Caco-2 (cell line): ENCODE results near the gene HSD17B7. TPM values are rescaled to one million over a fixed set of nuclear protein-coding genes. Genes with fewer than 3 reads are reported as not detected.

Experiments used
- BruUV-seq: library from RNA; stranded (reverse); fragments of 400-500 nt; replicated peaks from 2 replicates; lab custom pipeline; 2021; lab: Mats Ljungman, UMichigan
- CTCF ChIA-PET: fragments of 300-600 bp; sonication (Branson Sonifier 250); formaldehyde crosslinking; loops from one replicate; lab custom pipeline; 2022; ENCODE audit warnings: antibody characterized with exemption; lab: Charles Lee
- POLR2A ChIA-PET: fragments of 300-600 bp; sonication (Branson Sonifier 250); formaldehyde crosslinking; loops from one replicate; lab custom pipeline; 2022; ENCODE audit warnings: antibody characterized with exemption; lab: Charles Lee
- DNase-seq, 2 experiments: peaks; one replicate each; pipeline versions ENCODE4 v3.0.0 to v3.0.0-alpha.2; 2020 to 2022
- H3K27me3 ChIP-seq: replicated peaks from 2 replicates; pipeline ENCODE4 v1.6.0; 2011; ENCODE audit warnings: low read length; ENCODE audit not compliant: control insufficient read depth, insufficient read depth
- H3K36me3 ChIP-seq: 2 replicates; pipeline ENCODE4 v1.5.1; 2011; ENCODE audit warnings: low read length; ENCODE audit not compliant: control insufficient read depth, insufficient read depth
- H3K4me1 ChIP-seq: fragments of 250-450 bp; sonication (Bioruptor Pico); 2 replicates; pipeline ENCODE4 v1.5.1; 2020; ENCODE audit warnings: mild to moderate bottlenecking
- H3K4me3 ChIP-seq: 2 replicates; pipeline ENCODE4 v1.5.1; 2011; ENCODE audit warnings: low read depth, mild to moderate bottlenecking, control low read depth, low read length
- H3K9me3 ChIP-seq: fragments of 250-450 bp; sonication (Bioruptor Pico); 2 replicates; pipeline ENCODE4 v1.5.1; 2020; ENCODE audit warnings: mild to moderate bottlenecking, moderate library complexity
- H3K27ac Mint-ChIP-seq: one replicate; pipeline ENCODE4 v1.8.0; 2022; ENCODE audit warnings: mixed read lengths; ENCODE audit not compliant: unreplicated experiment
- H3K27me3 Mint-ChIP-seq: one replicate; pipeline ENCODE4 v1.8.0; 2022; ENCODE audit warnings: mixed read lengths; ENCODE audit not compliant: insufficient read depth, unreplicated experiment
- H3K36me3 Mint-ChIP-seq: one replicate; pipeline ENCODE4 v1.8.0; 2022; ENCODE audit warnings: mild to moderate bottlenecking, mixed read lengths; ENCODE audit not compliant: insufficient read depth, unreplicated experiment
- H3K4me1 Mint-ChIP-seq: one replicate; pipeline ENCODE4 v1.8.0; 2022; ENCODE audit warnings: low read depth, mixed read lengths; ENCODE audit not compliant: unreplicated experiment
- H3K4me3 Mint-ChIP-seq: one replicate; pipeline ENCODE4 v1.8.0; 2022; ENCODE audit warnings: mild to moderate bottlenecking, moderate library complexity, mixed read lengths; ENCODE audit not compliant: unreplicated experiment
- H3K9me3 Mint-ChIP-seq: one replicate; pipeline ENCODE4 v1.8.0; 2022; ENCODE audit warnings: mixed read lengths; ENCODE audit not compliant: unreplicated experiment
- intact Hi-C: fragments of 100-400 bp; cut with micrococcal nuclease; formaldehyde crosslinking; loops from one replicate; pipeline ENCODE4 v1.10.0; 2022; ENCODE audit not compliant: unreplicated experiment
- total RNA-seq: library from RNA; stranded (reverse); gene quantifications from 2 replicates; pipeline ENCODE4 v1.2.3, GENCODE V29; 2022
- TF ChIP-seq, protein P1 (sequence below), 2 experiments: fragments of 200-600 bp in 1 of 2; IDR thresholded peaks; 1 replicate in 1 of 2; 2 replicates in 1 of 2; pipeline versions ENCODE4 v1.5.1 to v1.8.0; 2011 to 2022; ENCODE audit warnings: antibody characterized with exemption in 1 of 2, control low read depth in 1 of 2, inconsistent platforms in 1 of 2, low read depth in 1 of 2, low read length in 1 of 2, mild to moderate bottlenecking in 1 of 2, moderate library complexity in 1 of 2; ENCODE audit not compliant: insufficient read depth in 1 of 2, severe bottlenecking in 1 of 2, unreplicated experiment in 1 of 2

HSD17B7 gene
- total RNA-seq, 1 experiment from 2014 or later, result 31.9 TPM

DNA sequence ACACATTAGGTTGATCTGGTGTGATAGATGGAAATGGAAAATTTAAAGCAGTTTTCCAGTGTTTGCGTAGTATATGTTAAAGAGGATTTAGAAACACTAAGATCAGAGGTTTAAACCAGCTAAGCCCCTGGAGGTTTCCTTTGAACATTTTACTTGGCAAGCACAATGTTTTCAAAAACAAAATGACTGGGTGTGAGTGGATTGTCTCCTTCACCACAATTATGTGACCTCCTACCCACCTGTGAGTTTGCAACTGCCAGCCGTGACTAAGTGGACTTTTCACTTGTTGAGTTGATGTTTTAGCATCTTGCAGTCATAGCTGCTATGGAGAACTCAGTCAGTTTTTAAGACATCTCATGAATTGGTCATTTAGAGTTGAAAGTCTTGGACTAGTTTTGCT, 65.8 kb downstream of the HSD17B7 start:
- no peak overlapping the region for H3K27ac Mint-ChIP-seq
- intact Hi-C loops, result no loop called here
- DNase-seq, result no peak
- no peaks in the 10 kb centered on the region for H3K4me1 Mint-ChIP-seq
- TF ChIP-seq, protein P1, sequence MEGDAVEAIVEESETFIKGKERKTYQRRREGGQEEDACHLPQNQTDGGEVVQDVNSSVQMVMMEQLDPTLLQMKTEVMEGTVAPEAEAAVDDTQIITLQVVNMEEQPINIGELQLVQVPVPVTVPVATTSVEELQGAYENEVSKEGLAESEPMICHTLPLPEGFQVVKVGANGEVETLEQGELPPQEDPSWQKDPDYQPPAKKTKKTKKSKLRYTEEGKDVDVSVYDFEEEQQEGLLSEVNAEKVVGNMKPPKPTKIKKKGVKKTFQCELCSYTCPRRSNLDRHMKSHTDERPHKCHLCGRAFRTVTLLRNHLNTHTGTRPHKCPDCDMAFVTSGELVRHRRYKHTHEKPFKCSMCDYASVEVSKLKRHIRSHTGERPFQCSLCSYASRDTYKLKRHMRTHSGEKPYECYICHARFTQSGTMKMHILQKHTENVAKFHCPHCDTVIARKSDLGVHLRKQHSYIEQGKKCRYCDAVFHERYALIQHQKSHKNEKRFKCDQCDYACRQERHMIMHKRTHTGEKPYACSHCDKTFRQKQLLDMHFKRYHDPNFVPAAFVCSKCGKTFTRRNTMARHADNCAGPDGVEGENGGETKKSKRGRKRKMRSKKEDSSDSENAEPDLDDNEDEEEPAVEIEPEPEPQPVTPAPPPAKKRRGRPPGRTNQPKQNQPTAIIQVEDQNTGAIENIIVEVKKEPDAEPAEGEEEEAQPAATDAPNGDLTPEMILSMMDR (IDR thresholded peaks at IDR 0.05; ENCODE audit: insufficient read depth in 1 of 2, low read depth in 1 of 2, low read length in 1 of 2, severe bottlenecking in 1 of 2, unreplicated experiment in 1 of 2), result no peak
- H3K9me3 Mint-ChIP-seq, result no peaks in the 10 kb centered on the region
- H3K9me3 ChIP-seq, result no peaks in the 10 kb centered on the region
- H3K27me3 Mint-ChIP-seq, result no peaks in the 10 kb centered on the region
- no TSS peak for BruUV-seq
- no peaks in the 10 kb centered on the region for H3K36me3 ChIP-seq
- POLR2A ChIA-PET, result no interaction called here
- no peaks in the 10 kb centered on the region for H3K4me1 ChIP-seq
- H3K4me3 Mint-ChIP-seq, result no peak overlapping the region
- no peaks in the 10 kb centered on the region for H3K36me3 Mint-ChIP-seq
- CTCF ChIA-PET, result interaction anchor here (1.4 kb wide), 1 partner anchor 213 kb away, joined by 4 read pairs; the partner anchor contains the start of gene RGS4
- no peak overlapping the region for H3K4me3 ChIP-seq
- H3K27me3 ChIP-seq, result no peaks in the 10 kb centered on the region

DNA sequence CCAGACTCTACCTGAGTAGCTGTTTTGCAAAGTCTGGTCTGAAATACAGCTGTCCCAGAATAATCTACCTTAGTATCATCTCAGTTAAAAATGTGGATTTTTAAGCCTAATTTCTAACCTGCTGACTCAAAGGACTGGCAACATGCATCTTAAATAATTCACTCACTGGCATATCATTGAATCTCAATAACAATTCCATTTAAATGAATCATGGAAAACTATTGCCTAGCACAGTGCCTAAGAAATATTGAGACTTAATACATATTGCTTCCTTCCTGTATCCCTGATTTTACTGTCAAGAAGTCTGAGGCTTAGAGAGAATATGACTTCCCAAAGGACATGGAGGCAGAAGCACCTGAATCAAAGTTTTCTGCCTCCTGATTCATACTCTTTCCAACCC, 67.3 kb downstream of the HSD17B7 start:
- Mint-ChIP-seq H3K4me1 (no peaks in the 10 kb centered on the region), H3K27me3 (no peaks in the 10 kb centered on the region), H3K27ac (no peak overlapping the region), H3K9me3 (no peaks in the 10 kb centered on the region), H3K4me3 (no peak overlapping the region), H3K36me3 (no peaks in the 10 kb centered on the region)
- Histone ChIP-seq H3K27me3 (no peaks in the 10 kb centered on the region), H3K36me3 (no peaks in the 10 kb centered on the region), H3K9me3 (no peaks in the 10 kb centered on the region), H3K4me3 (no peak overlapping the region), H3K4me1 (no peaks in the 10 kb centered on the region)
- intact Hi-C loops, result no loop called here
- BruUV-seq, result no TSS peak
- ChIA-PET CTCF (no interaction called here), POLR2A (no interaction called here)
- DNase-seq, result no peak
- TF ChIP-seq, protein P1 (IDR thresholded peaks at IDR 0.05; ENCODE audit: insufficient read depth in 1 of 2, low read depth in 1 of 2, low read length in 1 of 2, severe bottlenecking in 1 of 2, unreplicated experiment in 1 of 2), result no peak

DNA sequence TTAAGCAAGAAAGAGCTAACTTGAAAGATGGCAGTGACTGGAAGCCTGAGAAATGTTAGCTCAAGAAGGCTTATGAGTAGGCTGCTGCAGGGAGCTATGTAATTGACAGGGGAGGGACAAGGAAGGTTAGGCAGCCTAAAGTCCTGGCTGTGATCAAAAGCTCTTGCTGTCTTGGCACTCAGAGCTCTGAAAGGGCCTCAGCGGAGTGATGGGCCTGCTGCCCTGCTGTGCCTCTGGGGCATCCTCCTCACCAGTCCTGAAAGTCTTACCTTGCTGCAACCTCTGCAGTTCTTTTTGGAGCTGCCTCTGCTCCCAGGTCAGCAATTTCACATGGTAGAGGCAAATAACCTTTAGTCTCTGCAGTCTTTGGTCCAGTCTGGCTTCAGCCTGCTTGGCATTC, 68.7 kb downstream of the HSD17B7 start:
- intact Hi-C loops, result no loop called here
- no peaks in the 10 kb centered on the region for H3K9me3 Mint-ChIP-seq

More for the DNA sequence above, 68.7 kb downstream of the HSD17B7 start:
- ChIA-PET CTCF (no interaction called here), POLR2A (no interaction called here)
- no peaks in the 10 kb centered on the region for H3K27me3 Mint-ChIP-seq
- DNase-seq, result no peak
- H3K4me1 ChIP-seq, result no peaks in the 10 kb centered on the region
- no peaks in the 10 kb centered on the region for H3K27me3 ChIP-seq
- H3K9me3 ChIP-seq, result no peaks in the 10 kb centered on the region
- no peak overlapping the region for H3K27ac Mint-ChIP-seq
- no peaks in the 10 kb centered on the region for H3K36me3 Mint-ChIP-seq
- no peaks in the 10 kb centered on the region for H3K4me1 Mint-ChIP-seq
- H3K4me3 ChIP-seq, result no peak overlapping the region
- BruUV-seq, result no TSS peak
- TF ChIP-seq, protein P1 (IDR thresholded peaks at IDR 0.05; ENCODE audit: insufficient read depth in 1 of 2, low read depth in 1 of 2, low read length in 1 of 2, severe bottlenecking in 1 of 2, unreplicated experiment in 1 of 2), result no peak
- no peak overlapping the region for H3K4me3 Mint-ChIP-seq
- no peaks in the 10 kb centered on the region for H3K36me3 ChIP-seq
